HepG2 (cell line): Measurements from ENCODE around the gene POC1B. TPM values are rescaled to one million over a fixed set of nuclear protein-coding genes. Genes with fewer than 3 reads are reported as not detected.
A peak's percentile ranks its signal among the peaks of the same experiment; 100 is the strongest.

Experiments used
- CBX5 ChIP-seq: sonication (generic); formaldehyde crosslinking; IDR thresholded peaks from 2 replicates; pipeline ENCODE4 v1.4.0; 2020; ENCODE audit warnings: missing genetic modification reagents, borderline replicate concordance
- EED ChIP-seq: sonication (generic); formaldehyde crosslinking; IDR thresholded peaks from 2 replicates; pipeline ENCODE4 v1.5.0; 2020; ENCODE audit warnings: mild to moderate bottlenecking, missing genetic modification reagents
- ELF4 ChIP-seq: sonication (generic); formaldehyde crosslinking; IDR thresholded peaks from 2 replicates; pipeline ENCODE4 v1.5.0; 2020; ENCODE audit warnings: missing genetic modification reagents, mild to moderate bottlenecking, moderate library complexity, borderline replicate concordance
- HMG20A ChIP-seq: IDR thresholded peaks from 2 replicates; pipeline ENCODE4 v1.6.1; 2016; ENCODE audit warnings: borderline replicate concordance
- IRX3 ChIP-seq: sonication (generic); formaldehyde crosslinking; IDR thresholded peaks from 2 replicates; pipeline ENCODE4 v1.8.1; 2023; ENCODE audit warnings: mild to moderate bottlenecking, low read depth, missing genetic modification reagents, borderline replicate concordance
- KDM3A ChIP-seq: IDR thresholded peaks from 2 replicates; pipeline ENCODE4 v1.6.1; 2018; ENCODE audit warnings: low read depth, missing compliant biosample characterization
- KMT2B ChIP-seq: IDR thresholded peaks from 2 replicates; pipeline ENCODE4 v1.6.1; 2016; ENCODE audit warnings: missing genetic modification reagents, missing compliant biosample characterization
- MAZ ChIP-seq, 2 experiments: sonication (generic) in 1 of 2; formaldehyde crosslinking in 1 of 2; IDR thresholded peaks; 2 replicates each; pipeline versions ENCODE4 v1.5.0 to v1.6.1; 2012 to 2020; ENCODE audit warnings: low read depth in 2 of 2, mild to moderate bottlenecking in 2 of 2, borderline replicate concordance in 1 of 2, improper control_type of control experiment in 1 of 2, low read length in 1 of 2, missing genetic modification reagents in 1 of 2, moderate library complexity in 1 of 2
- MIXL1 ChIP-seq: IDR thresholded peaks from 2 replicates; pipeline ENCODE4 v1.6.1; 2016
- MYNN ChIP-seq: sonication (generic); formaldehyde crosslinking; IDR thresholded peaks from 2 replicates; pipeline ENCODE4 v1.4.0; 2020; ENCODE audit warnings: mild to moderate bottlenecking, low read depth, missing genetic modification reagents
- NONO ChIP-seq, 2 experiments: fragments of 450-650 bp in 1 of 2; sonication (generic) in 1 of 2; formaldehyde crosslinking in 1 of 2; IDR thresholded peaks in 1 of 2; conservative IDR thresholded peaks in 1 of 2; 2 replicates each; pipeline versions ENCODE4 v1.6.1 to v1.8.0; 2017 to 2022; ENCODE audit warnings: mild to moderate bottlenecking in 1 of 2, missing genetic modification reagents in 1 of 2, moderate library complexity in 1 of 2
- PAWR ChIP-seq: sonication (generic); formaldehyde crosslinking; IDR thresholded peaks from 2 replicates; pipeline ENCODE4 v1.4.0; 2020; ENCODE audit warnings: missing genetic modification reagents, mild to moderate bottlenecking, borderline replicate concordance
- PHF5A ChIP-seq: IDR thresholded peaks from one replicate; pipeline ENCODE4 v1.6.1; 2018; ENCODE audit warnings: low read depth, missing genetic modification reagents; ENCODE audit not compliant: unreplicated experiment
- POLR2A ChIP-seq, 2 experiments: IDR thresholded peaks; 2 replicates each; pipeline ENCODE4 v1.6.1; 2011; ENCODE audit warnings: low read depth in 2 of 2, low read length in 2 of 2, mild to moderate bottlenecking in 1 of 2, moderate library complexity in 1 of 2; ENCODE audit not compliant: insufficient read depth in 1 of 2
- RFX5 ChIP-seq: IDR thresholded peaks from 2 replicates; pipeline ENCODE4 v1.6.1; 2011; ENCODE audit warnings: low read depth, low read length, improper control_type of control experiment
- YEATS4 ChIP-seq: sonication (generic); formaldehyde crosslinking; IDR thresholded peaks from 2 replicates; pipeline ENCODE4 v1.4.0; 2020; ENCODE audit warnings: missing genetic modification reagents, borderline replicate concordance
- ZBTB21 ChIP-seq: sonication (generic); formaldehyde crosslinking; IDR thresholded peaks from 2 replicates; pipeline ENCODE4 v1.4.0; 2020; ENCODE audit warnings: missing genetic modification reagents
- ZNF12 ChIP-seq: sonication (generic); formaldehyde crosslinking; IDR thresholded peaks from 2 replicates; pipeline ENCODE4 v1.5.0; 2020; ENCODE audit warnings: missing genetic modification reagents
- ZSCAN31 ChIP-seq: sonication (generic); formaldehyde crosslinking; IDR thresholded peaks from 2 replicates; pipeline ENCODE4 v1.5.0; 2020; ENCODE audit warnings: low read depth, mild to moderate bottlenecking, missing genetic modification reagents
- polyA plus RNA-seq, 8 experiments: library from polyadenylated mRNA; depleted of rRNA in 3 of 8; stranded (reverse) in 7 of 8; unstranded in 1 of 8; fragments of >200 nt; fragmentation: Illumina TruSeq in 4 of 8; extraction: Trizol in 4 of 8; gene quantifications; 2 replicates each; pipeline versions ENCODE4 v1.2.1 to v1.2.3, GENCODE V29; 2011 to 2016; ENCODE audit warnings: low read depth in 4 of 8, missing spikeins in 1 of 8, mixed read lengths in 1 of 8; ENCODE audit not compliant: insufficient read depth in 1 of 8
- total RNA-seq, 5 experiments: library from RNA; depleted of rRNA; stranded (reverse); fragments of >200 nt; fragmentation: Illumina TruSeq; extraction: Trizol; gene quantifications; 2 replicates each; pipeline ENCODE4 v1.2.3, GENCODE V29; 2016; ENCODE audit warnings: low read depth in 1 of 5
- TF ChIP-seq, protein P1 (sequence below): sonication (generic); formaldehyde crosslinking; IDR thresholded peaks from 2 replicates; pipeline ENCODE4 v1.8.0; 2023; ENCODE audit warnings: mild to moderate bottlenecking, missing genetic modification reagents
- TF ChIP-seq, protein P2 (sequence below): sonication (generic); formaldehyde crosslinking; IDR thresholded peaks from 2 replicates; pipeline ENCODE4 v1.4.0; 2020; ENCODE audit warnings: mild to moderate bottlenecking, missing genetic modification reagents
- TF ChIP-seq, protein P3 (sequence below): IDR thresholded peaks from 2 replicates; pipeline ENCODE4 v1.6.1; 2018; ENCODE audit warnings: missing genetic modification reagents

The POC1B gene
- total and polyA plus RNA-seq, 2 of the 13 experiments (the other 11 are each of a cell fraction or from before 2014, with no cell fraction given) = 9.3 to 11.0 TPM

DNA sequence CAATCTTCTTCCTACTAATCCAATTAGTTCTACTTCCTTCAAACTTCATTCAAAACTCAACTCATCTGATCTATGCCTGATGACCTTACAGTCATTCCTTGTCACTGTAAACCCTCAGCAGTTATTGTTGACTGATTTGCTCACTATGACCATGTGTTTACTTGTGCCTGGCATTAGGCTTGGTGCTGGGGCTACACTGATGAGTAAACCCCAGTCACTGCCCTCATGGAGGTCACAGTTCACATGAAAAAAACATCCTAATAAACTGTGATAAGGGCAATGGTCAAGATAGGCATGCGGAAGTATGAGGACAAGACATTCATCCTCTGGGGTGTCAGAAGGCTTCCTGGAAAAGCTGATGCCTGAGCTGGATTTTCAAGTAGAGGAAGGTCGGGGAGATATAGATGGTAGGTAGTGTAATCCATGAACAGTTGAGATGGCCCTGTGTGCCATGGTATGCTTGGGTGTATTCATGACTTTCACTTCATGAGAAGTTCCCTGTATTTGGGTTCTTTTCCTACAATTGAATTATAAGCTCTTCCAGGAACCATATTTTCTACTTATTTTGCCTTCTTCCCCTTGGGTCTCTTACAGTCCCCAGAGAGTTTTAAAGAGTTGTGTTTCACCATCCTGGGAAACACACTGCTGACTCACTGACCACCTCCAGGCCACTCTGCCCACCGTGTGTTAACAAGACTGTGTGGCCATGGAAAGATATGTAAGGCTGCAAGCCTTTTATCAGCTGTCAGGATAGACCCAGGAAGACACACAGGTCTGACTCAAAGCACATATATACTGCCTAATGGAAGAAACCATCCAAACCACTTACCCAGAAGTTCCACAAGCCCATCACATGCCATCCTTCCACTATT lies 134.8 kb downstream of the POC1B start (continued):
- no peak for TF ChIP-seq IRX3 (CRISPR knock-in tag)
- TF ChIP-seq KDM3A = peak; percentile 78; the same call in 1 of the 2 replicates
- peak; percentile 73 for TF ChIP-seq YEATS4 (CRISPR knock-in tag)
- TF ChIP-seq PAWR = no peak
- TF ChIP-seq PHF5A = peak; percentile 54
- TF ChIP-seq, protein P1, sequence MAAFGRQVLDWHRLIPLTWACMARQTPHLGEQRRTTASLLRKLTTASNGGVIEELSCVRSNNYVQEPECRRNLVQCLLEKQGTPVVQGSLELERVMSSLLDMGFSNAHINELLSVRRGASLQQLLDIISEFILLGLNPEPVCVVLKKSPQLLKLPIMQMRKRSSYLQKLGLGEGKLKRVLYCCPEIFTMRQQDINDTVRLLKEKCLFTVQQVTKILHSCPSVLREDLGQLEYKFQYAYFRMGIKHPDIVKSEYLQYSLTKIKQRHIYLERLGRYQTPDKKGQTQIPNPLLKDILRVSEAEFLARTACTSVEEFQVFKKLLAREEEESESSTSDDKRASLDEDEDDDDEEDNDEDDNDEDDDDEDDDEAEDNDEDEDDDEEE (CRISPR knock-in tag) = no peak
- TF ChIP-seq MIXL1 = peak; percentile 98
- TF ChIP-seq ZSCAN31 (CRISPR knock-in tag) = 0 out of 2 replicates have a peak, but pooled peaks have one; percentile 15
- TF ChIP-seq, protein P2, sequence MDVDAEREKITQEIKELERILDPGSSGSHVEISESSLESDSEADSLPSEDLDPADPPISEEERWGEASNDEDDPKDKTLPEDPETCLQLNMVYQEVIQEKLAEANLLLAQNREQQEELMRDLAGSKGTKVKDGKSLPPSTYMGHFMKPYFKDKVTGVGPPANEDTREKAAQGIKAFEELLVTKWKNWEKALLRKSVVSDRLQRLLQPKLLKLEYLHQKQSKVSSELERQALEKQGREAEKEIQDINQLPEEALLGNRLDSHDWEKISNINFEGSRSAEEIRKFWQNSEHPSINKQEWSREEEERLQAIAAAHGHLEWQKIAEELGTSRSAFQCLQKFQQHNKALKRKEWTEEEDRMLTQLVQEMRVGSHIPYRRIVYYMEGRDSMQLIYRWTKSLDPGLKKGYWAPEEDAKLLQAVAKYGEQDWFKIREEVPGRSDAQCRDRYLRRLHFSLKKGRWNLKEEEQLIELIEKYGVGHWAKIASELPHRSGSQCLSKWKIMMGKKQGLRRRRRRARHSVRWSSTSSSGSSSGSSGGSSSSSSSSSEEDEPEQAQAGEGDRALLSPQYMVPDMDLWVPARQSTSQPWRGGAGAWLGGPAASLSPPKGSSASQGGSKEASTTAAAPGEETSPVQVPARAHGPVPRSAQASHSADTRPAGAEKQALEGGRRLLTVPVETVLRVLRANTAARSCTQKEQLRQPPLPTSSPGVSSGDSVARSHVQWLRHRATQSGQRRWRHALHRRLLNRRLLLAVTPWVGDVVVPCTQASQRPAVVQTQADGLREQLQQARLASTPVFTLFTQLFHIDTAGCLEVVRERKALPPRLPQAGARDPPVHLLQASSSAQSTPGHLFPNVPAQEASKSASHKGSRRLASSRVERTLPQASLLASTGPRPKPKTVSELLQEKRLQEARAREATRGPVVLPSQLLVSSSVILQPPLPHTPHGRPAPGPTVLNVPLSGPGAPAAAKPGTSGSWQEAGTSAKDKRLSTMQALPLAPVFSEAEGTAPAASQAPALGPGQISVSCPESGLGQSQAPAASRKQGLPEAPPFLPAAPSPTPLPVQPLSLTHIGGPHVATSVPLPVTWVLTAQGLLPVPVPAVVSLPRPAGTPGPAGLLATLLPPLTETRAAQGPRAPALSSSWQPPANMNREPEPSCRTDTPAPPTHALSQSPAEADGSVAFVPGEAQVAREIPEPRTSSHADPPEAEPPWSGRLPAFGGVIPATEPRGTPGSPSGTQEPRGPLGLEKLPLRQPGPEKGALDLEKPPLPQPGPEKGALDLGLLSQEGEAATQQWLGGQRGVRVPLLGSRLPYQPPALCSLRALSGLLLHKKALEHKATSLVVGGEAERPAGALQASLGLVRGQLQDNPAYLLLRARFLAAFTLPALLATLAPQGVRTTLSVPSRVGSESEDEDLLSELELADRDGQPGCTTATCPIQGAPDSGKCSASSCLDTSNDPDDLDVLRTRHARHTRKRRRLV (CRISPR knock-in tag) = no peak
- TF ChIP-seq RFX5 = no peak
- peak; percentile 74; the same call in 1 of the 2 replicates for TF ChIP-seq CBX5 (CRISPR knock-in tag)
- TF ChIP-seq ZBTB21 (CRISPR knock-in tag) = 0 out of 2 replicates have a peak, but pooled peaks have one; percentile 38
- TF ChIP-seq ELF4 = peak; percentile 91
- TF ChIP-seq HMG20A = peak; percentile 93
- TF ChIP-seq POLR2A (IDR thresholded peaks at IDR 0.05; ENCODE audit: insufficient read depth in 1 of 2, low read depth in 2 of 2, low read length in 2 of 2) = peak in 1 of 2 experiments; percentile 30; a peak in 2 of 4 replicates
- TF ChIP-seq KMT2B (CRISPR knock-in tag) = peak; percentile 63
- TF ChIP-seq EED = no peak
- 0 out of 2 replicates have a peak, but pooled peaks have one; percentile 12 for TF ChIP-seq ZNF12 (CRISPR knock-in tag)
- TF ChIP-seq, protein P3, sequence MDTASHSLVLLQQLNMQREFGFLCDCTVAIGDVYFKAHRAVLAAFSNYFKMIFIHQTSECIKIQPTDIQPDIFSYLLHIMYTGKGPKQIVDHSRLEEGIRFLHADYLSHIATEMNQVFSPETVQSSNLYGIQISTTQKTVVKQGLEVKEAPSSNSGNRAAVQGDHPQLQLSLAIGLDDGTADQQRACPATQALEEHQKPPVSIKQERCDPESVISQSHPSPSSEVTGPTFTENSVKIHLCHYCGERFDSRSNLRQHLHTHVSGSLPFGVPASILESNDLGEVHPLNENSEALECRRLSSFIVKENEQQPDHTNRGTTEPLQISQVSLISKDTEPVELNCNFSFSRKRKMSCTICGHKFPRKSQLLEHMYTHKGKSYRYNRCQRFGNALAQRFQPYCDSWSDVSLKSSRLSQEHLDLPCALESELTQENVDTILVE (CRISPR knock-in tag) = no peak; the same call in 1 of the 2 replicates
- TF ChIP-seq NONO (IDR thresholded peaks at IDR 0.05) = no peak
- TF ChIP-seq NONO (CRISPR knock-in tag; conservative IDR thresholded peaks at IDR 0.05) = 0 out of 2 replicates have a peak, but pooled peaks have one; percentile 38
- no peak for TF ChIP-seq MAZ (IDR thresholded peaks at IDR 0.05; ENCODE audit: borderline replicate concordance, low read depth, low read length)
- TF ChIP-seq MAZ (CRISPR knock-in tag; IDR thresholded peaks at IDR 0.05; ENCODE audit: low read depth) = 0 out of 2 replicates have a peak, but pooled peaks have one; percentile 43
- no peak for TF ChIP-seq MYNN (CRISPR knock-in tag)
